NCI-H1417 (cell line): ENCODE data around the gene ADAM11.

Experiments
- DNase-seq, 3 experiments: peaks; one replicate each; lab custom pipeline; 2025; lab: John Stamatoyannopoulos, UW

ADAM11 gene

GRCh38 chr17:44775136-44775837 lies 16.5 kb downstream of the ADAM11 start:
- DNase-seq = peak; percentile 97 to 99 (median 97)

GRCh38 chr17:44775838-44776621 lies 17.2 kb downstream of the ADAM11 start:
- no peak for DNase-seq

- DNase-seq = no peak
Observed at GRCh38 chr17:44776628-44777393, 18.0 kb downstream of the ADAM11 start.

- no peak for DNase-seq
Observed at GRCh38 chr17:44777394-44778348, 18.9 kb downstream of the ADAM11 start.

- no peak for DNase-seq
Observed at GRCh38 chr17:44778656-44779210, 19.9 kb downstream of the ADAM11 start.

- peak; percentile 58 to 82 (median 66) for DNase-seq
Observed at GRCh38 chr17:44779211-44780025, 20.6 kb downstream of the ADAM11 start.

GRCh38 chr17:44780161-44780560 lies 21.4 kb downstream of the ADAM11 start:
- DNase-seq = no peak

- no peak for DNase-seq
Observed at GRCh38 chr17:44780845-44781480, 22.2 kb downstream of the ADAM11 start.

- no peak for DNase-seq
Observed at GRCh38 chr17:44781551-44782325, 22.9 kb downstream of the ADAM11 start.

- no peak for DNase-seq
Observed at GRCh38 chr17:44782326-44782850, 23.6 kb downstream of the ADAM11 start.

- no peak for DNase-seq
Observed at GRCh38 chr17:44785921-44786320, 27.1 kb downstream of the ADAM11 start.

- no peak for DNase-seq
Observed at GRCh38 chr17:44786551-44787081, 27.8 kb downstream of the ADAM11 start.

GRCh38 chr17:44787271-44787940 lies 28.6 kb downstream of the ADAM11 start:
- no peak for DNase-seq

GRCh38 chr17:44788139-44788538 lies 29.4 kb downstream of the ADAM11 start:
- DNase-seq = no peak

GRCh38 chr17:44792276-44792675 lies 33.5 kb downstream of the ADAM11 start:
- DNase-seq = no peak

GRCh38 chr17:44793885-44794842 lies 35.4 kb downstream of the ADAM11 start:
- DNase-seq = no peak
